ENCODE results near the gene SIGMAR1. TPM values are rescaled to one million over a fixed set of nuclear protein-coding genes. Genes with fewer than 3 reads are reported as not detected.

The SIGMAR1 gene
- total RNA-seq, 4 donors from 2014 or later = 48.6 to 89.7 (median 76.6) TPM

DNA sequence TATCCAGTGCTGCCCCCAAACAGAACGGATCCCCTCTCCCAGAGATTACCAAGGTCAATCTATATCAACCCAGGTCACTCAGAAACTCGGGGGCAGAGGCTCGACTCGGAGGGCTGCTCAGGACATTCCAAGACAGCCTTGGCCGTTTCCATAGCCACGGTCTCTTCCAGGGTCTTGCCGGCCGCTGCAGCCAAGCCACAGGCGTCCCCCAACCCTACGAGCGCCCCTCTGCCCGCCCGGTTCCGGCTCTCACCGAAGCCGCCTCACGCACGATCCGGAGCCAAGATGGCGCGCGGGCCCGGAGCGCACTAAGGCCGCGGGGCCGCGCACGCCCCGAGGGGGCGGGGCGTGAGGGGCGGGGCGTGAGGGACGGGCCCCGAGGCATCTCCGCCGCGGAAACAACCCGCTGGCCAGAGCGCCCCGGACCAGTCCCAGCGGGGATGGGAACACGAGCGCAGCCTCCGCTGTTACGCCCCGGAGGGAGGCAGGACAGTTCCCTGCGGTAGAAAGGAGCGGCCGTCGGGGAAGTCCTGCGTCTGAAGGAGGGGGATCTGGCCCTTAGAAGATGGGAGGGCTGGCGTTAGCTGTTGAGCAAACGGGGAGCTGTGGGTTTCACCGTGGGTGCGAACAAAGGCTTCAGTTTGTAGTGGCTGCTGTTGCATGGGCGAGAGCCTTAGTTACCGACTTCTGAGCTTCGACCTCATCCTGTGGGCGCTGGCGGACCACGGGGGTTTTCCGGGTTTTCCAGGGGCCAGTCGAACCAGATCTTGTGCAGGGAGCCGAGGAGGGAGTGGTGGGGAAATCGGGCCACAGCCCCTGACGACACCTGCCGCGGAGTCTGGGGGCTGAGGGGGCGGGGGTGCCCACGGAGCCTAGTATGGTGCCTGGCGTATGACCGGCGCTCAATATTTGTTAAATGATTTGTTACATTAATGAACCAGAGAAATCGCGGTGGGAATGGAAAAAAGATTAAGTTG is 25.5 kb downstream of the SIGMAR1 start, which contains the start of gene RPP25L:
Gene RPP25L, minus strand, starts transcription at position 287 of the 977 bp plus-strand sequence. CDS start 801 bp downstream, outside the sequence.
- peak within 1 kb of the TSS; percentile 73 to 81 (median 75) for H3K27ac ChIP-seq
- H3K36me3 ChIP-seq = peaks cover 12 to 19% of the 10 kb centered on the region in 2 donors
- H3K27me3 ChIP-seq = no peaks in the 10 kb centered on the region
- H3K4me3 ChIP-seq (replicated peaks in 1 of 3) = peak within 1 kb of the TSS; percentile 58 to 99 (median 82)
- peak; percentile 82 to 88 for DNase-seq
- TF ChIP-seq, protein P1, sequence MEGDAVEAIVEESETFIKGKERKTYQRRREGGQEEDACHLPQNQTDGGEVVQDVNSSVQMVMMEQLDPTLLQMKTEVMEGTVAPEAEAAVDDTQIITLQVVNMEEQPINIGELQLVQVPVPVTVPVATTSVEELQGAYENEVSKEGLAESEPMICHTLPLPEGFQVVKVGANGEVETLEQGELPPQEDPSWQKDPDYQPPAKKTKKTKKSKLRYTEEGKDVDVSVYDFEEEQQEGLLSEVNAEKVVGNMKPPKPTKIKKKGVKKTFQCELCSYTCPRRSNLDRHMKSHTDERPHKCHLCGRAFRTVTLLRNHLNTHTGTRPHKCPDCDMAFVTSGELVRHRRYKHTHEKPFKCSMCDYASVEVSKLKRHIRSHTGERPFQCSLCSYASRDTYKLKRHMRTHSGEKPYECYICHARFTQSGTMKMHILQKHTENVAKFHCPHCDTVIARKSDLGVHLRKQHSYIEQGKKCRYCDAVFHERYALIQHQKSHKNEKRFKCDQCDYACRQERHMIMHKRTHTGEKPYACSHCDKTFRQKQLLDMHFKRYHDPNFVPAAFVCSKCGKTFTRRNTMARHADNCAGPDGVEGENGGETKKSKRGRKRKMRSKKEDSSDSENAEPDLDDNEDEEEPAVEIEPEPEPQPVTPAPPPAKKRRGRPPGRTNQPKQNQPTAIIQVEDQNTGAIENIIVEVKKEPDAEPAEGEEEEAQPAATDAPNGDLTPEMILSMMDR (IDR thresholded peaks at IDR 0.05) = no peak
- TF ChIP-seq POLR2A (IDR thresholded peaks at IDR 0.05) = peak in 1 of 2 donors; percentile 91
- intact Hi-C loops (cut with DNase I) = no loop called here
- 0 to 2% methylated on average over 32 to 49 of the region's 77 CpGs for WGBS, 2 donors
- H3K9me3 ChIP-seq = no peaks in the 10 kb centered on the region
- H3K4me1 ChIP-seq = peaks cover 12 to 16% of the 10 kb centered on the region in 2 donors

DNA sequence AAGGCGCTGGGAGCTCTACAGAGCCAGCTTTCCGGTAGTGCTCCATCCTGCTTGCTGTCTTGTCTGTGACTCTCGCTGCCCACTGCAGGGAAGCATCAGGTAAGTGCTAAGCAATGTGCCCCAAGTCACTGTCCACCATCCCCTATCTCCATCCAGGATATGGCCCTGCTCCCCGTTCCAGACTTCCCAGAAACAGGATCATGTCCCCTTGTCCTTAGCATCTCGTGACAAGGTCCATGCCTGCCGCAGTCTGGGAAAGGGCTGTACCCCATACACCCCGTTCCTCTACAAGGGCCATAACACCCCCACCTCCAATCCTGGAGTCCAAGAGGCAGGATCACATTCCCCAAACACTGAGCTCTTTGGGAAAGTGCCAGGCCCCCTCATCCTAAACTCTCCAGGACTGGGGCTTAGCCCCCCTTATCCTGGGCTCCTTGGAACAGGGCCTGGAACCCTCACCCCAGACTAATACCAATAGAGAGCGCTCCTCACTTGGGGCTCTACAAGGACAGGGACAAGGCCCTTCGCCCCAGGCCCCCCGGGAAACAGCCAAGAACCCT is 26.3 kb downstream of the SIGMAR1 start:
- peak overlapping the region; percentile 73 to 81 (median 75) for H3K27ac ChIP-seq
- peaks cover 12 to 16% of the 10 kb centered on the region in 2 donors for H3K4me1 ChIP-seq
- H3K36me3 ChIP-seq = peaks cover 5 to 12% of the 10 kb centered on the region in 2 donors
- intact Hi-C loops (cut with DNase I) = no loop called here
- TF ChIP-seq, protein P1 (IDR thresholded peaks at IDR 0.05) = no peak
- no peak for TF ChIP-seq POLR2A (IDR thresholded peaks at IDR 0.05)
- no peaks in the 10 kb centered on the region for H3K9me3 ChIP-seq
- no peaks in the 10 kb centered on the region for H3K27me3 ChIP-seq
- H3K4me3 ChIP-seq (replicated peaks in 1 of 3) = peak overlapping the region; percentile 58 to 99 (median 82)
- 60 to 74% methylated on average over 6 to 8 of the region's 10 CpGs for WGBS, 2 donors
- no peak for DNase-seq

DNA sequence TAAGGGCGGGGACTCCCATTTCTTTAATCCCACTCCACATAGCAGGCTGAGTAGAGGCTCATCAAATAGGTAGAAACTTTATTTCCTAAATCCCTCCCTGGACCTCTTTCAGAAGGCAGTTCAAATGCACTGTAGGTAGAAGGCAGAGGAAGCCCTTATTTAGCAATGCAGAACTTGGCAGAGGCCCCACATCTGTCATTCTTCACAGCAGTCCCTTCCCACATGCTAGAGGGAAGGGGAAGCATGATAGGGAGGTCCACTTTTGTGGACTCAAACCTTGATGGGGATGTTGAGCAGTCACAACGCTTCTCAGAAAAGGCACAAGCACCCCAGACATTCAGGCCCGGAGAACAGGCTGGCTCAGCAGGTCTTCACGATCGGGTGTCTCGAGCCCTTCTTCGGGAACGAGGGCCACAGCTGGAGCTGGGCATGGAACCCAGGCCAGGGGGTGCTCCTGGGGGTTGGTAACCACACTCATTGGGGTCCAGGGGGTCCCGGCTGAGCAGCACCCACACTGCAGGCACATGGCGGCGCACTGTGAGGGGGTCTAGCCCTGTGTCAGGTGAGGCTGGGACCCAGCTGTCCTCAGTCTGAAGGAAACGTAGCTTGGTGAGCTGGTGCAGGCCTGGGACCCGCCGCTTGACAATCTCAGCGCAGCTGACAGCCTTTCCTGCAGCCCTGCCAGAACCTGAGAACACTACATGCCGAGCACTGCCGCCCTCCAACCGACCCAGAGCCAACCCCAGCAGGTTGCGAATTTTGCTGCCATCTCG is 27.0 kb downstream of the SIGMAR1 start:
- no peaks in the 10 kb centered on the region for H3K27me3 ChIP-seq
- H3K36me3 ChIP-seq = peaks cover 0 to 6% of the 10 kb centered on the region in 2 donors
- H3K9me3 ChIP-seq = no peaks in the 10 kb centered on the region
- no peak for TF ChIP-seq POLR2A (IDR thresholded peaks at IDR 0.05)
- TF ChIP-seq, protein P1 (IDR thresholded peaks at IDR 0.05) = no peak
- intact Hi-C loops (cut with DNase I) = no loop called here
- WGBS, 2 donors = 93% methylated on average over 15 to 17 of the region's 20 CpGs
- H3K27ac ChIP-seq = no peak overlapping the region
- H3K4me1 ChIP-seq = peaks cover 12 to 16% of the 10 kb centered on the region in 2 donors
- no peak for DNase-seq
- peak overlapping the region in 1 of 3 donors; percentile 58 for H3K4me3 ChIP-seq (replicated peaks in 1 of 3)

DNA sequence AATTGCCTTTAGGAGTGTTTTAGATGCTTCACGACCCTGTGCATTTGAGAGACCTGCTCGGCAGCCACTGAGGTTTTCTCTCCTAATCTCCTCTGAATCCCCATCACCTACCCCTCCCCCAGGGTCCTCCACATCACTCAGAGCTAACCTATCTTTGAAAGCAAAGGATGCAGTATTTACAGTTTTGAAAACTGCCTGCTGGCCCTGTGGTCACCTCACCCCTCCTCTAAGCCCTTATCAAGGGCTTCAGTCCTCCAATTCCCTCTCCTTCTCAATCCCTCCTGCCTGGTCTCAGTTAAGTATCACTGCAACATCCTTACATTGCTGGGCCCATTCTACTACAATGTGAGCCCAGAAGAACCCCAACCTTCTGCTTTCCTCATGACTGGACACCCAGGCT is 30.3 kb downstream of the SIGMAR1 start:
- no peak for DNase-seq
- H3K36me3 ChIP-seq = no peaks in the 10 kb centered on the region
- H3K4me1 ChIP-seq = peaks cover 9% of the 10 kb centered on the region in 2 donors
- H3K9me3 ChIP-seq = no peaks in the 10 kb centered on the region
- H3K4me3 ChIP-seq (replicated peaks in 1 of 3) = no peak overlapping the region
- H3K27me3 ChIP-seq = no peaks in the 10 kb centered on the region
- TF ChIP-seq, protein P1 (IDR thresholded peaks at IDR 0.05) = no peak
- TF ChIP-seq POLR2A (IDR thresholded peaks at IDR 0.05) = no peak
- no peak overlapping the region for H3K27ac ChIP-seq
- intact Hi-C loops (cut with DNase I) = no loop called here
- 31 to 36% methylated on average over 2 of the region's 2 CpGs for WGBS, 2 donors
